GM12878 (cell line): ENCODE results near the gene ERAS. TPM values are rescaled to one million over a fixed set of nuclear protein-coding genes. Genes with fewer than 3 reads are reported as not detected.

ENCODE experiments used
- ATAC-seq: fragments of 200-7000 bp; cut with Tn5 transposase; 3 replicates; pipeline ENCODE4 v1.9.1; 2020; ENCODE audit warnings: mild to moderate bottlenecking, moderate library complexity
- BruUV-seq: library from RNA; stranded (reverse); fragments of 400-500 nt; replicated peaks from 2 replicates; lab custom pipeline; 2021; lab: Mats Ljungman, UMichigan
- CTCF ChIA-PET: fragments of 300-600 bp; sonication (Branson Sonifier 250); formaldehyde crosslinking; extraction: SDS; loops from one replicate; lab custom pipeline; 2021; ENCODE audit warnings: inconsistent platforms; lab: Yijun Ruan, JAX
- POLR2A ChIA-PET: fragments of 350-600 bp; formaldehyde crosslinking; extraction: SDS; loops from one replicate; lab custom pipeline; 2021; ENCODE audit warnings: inconsistent platforms; lab: Charles Lee
- RAD21 ChIA-PET: fragments of 300-600 bp; sonication (Branson Sonifier 250); formaldehyde crosslinking; loops from one replicate; lab custom pipeline; 2023; ENCODE audit warnings: antibody characterized with exemption; ENCODE audit not compliant: unreplicated experiment; lab: Charles Lee
- SMC1A ChIA-PET: fragments of 300-600 bp; sonication (Branson Sonifier 250); formaldehyde crosslinking; loops from one replicate; lab custom pipeline; 2023; ENCODE audit not compliant: unreplicated experiment, uncharacterized antibody; lab: Charles Lee
- DNase-seq: peaks from one replicate; pipeline ENCODE4 v3.0.0-alpha.2; 2011; ENCODE audit warnings: low read depth, low spot score
- FAIRE-seq: peaks from 3 replicates; lab custom pipeline; 2011; peaks lifted over from hg19 to GRCh38; lab: Jason Lieb, UNC
- H2AFZ ChIP-seq: 2 replicates; pipeline ENCODE4 v1.6.0; 2011; ENCODE audit warnings: low read depth, low read length, control low read depth; ENCODE audit not compliant: control insufficient read depth
- H3K27ac ChIP-seq: 2 replicates; pipeline ENCODE4 v1.5.1; 2011; ENCODE audit warnings: control low read depth; ENCODE audit not compliant: control insufficient read depth, insufficient read depth
- H3K27me3 ChIP-seq, 2 experiments: replicated peaks in 1 of 2; 2 replicates each; pipeline versions ENCODE4 v1.6.0 to v1.6.1; 2011; ENCODE audit warnings: low read length in 1 of 2; ENCODE audit not compliant: control insufficient read depth in 2 of 2, insufficient read depth in 2 of 2
- H3K36me3 ChIP-seq, 2 experiments: 2 replicates each; pipeline ENCODE4 v1.5.1; 2011; ENCODE audit warnings: low read length in 1 of 2; ENCODE audit not compliant: control insufficient read depth in 2 of 2, insufficient read depth in 2 of 2
- H3K4me1 ChIP-seq: 2 replicates; pipeline ENCODE4 v1.6.1; 2011; ENCODE audit warnings: mild to moderate bottlenecking, low read length, moderate library complexity, mixed read lengths; ENCODE audit not compliant: control insufficient read depth, insufficient read depth
- H3K4me2 ChIP-seq: 2 replicates; pipeline ENCODE4 v1.6.0; 2011; ENCODE audit warnings: control low read depth; ENCODE audit not compliant: control insufficient read depth, insufficient read depth
- H3K4me3 ChIP-seq: fragments of 200-600 bp; sonication (generic); 2 replicates; pipeline ENCODE4 v1.5.1; 2016
- H3K79me2 ChIP-seq: 2 replicates; pipeline ENCODE4 v1.6.0; 2011; ENCODE audit warnings: low read length; ENCODE audit not compliant: control insufficient read depth, insufficient read depth
- H3K9ac ChIP-seq: 2 replicates; pipeline ENCODE4 v1.8.0; 2011; ENCODE audit warnings: low read length, control low read depth, mixed read lengths; ENCODE audit not compliant: control insufficient read depth, insufficient read depth
- H3K9me3 ChIP-seq: replicated peaks from 3 replicates; pipeline ENCODE4 v1.5.1; 2011; ENCODE audit warnings: mild to moderate bottlenecking, low read length; ENCODE audit not compliant: control insufficient read depth, insufficient read depth
- H4K20me1 ChIP-seq: 2 replicates; pipeline ENCODE4 v1.6.0; 2011; ENCODE audit not compliant: control insufficient read depth, insufficient read depth
- CHD1 ChIP-seq: IDR thresholded peaks from 2 replicates; pipeline ENCODE4 v1.6.1; 2012; ENCODE audit warnings: low read depth, low read length, improper control_type of control experiment
- CHD4 ChIP-seq: fragments of 200-600 bp; sonication (generic); IDR thresholded peaks from 2 replicates; pipeline ENCODE4 v1.6.1; 2016; ENCODE audit warnings: mild to moderate bottlenecking
- ESRRA ChIP-seq: IDR thresholded peaks from 2 replicates; pipeline ENCODE4 v1.6.1; 2012; ENCODE audit warnings: mild to moderate bottlenecking, low read length, improper control_type of control experiment
- GABPA ChIP-seq: IDR thresholded peaks from 2 replicates; pipeline ENCODE4 v1.6.1; 2014; ENCODE audit warnings: antibody characterized with exemption, low read depth, mild to moderate bottlenecking, inconsistent platforms
- GATAD2B ChIP-seq: fragments of 450-650 bp; conservative IDR thresholded peaks from 2 replicates; pipeline ENCODE4 v1.6.1; 2017; ENCODE audit warnings: low read depth, mild to moderate bottlenecking, moderate library complexity
- JUNB ChIP-seq: IDR thresholded peaks from 2 replicates; pipeline ENCODE4 v1.6.1; 2016; ENCODE audit warnings: antibody characterized with exemption, mild to moderate bottlenecking
- KDM1A ChIP-seq: fragments of 200-600 bp; sonication (generic); IDR thresholded peaks from 2 replicates; pipeline ENCODE4 v1.6.1; 2016; ENCODE audit warnings: borderline replicate concordance
- MTA2 ChIP-seq: fragments of 450-650 bp; IDR thresholded peaks from 2 replicates; pipeline ENCODE4 v1.6.1; 2016; ENCODE audit warnings: low read depth, mild to moderate bottlenecking, moderate library complexity
- NFYB ChIP-seq: IDR thresholded peaks from 2 replicates; pipeline ENCODE4 v1.6.1; 2011; ENCODE audit warnings: low read depth, mild to moderate bottlenecking, low read length, improper control_type of control experiment, moderate library complexity; ENCODE audit not compliant: insufficient read depth
- PML ChIP-seq: IDR thresholded peaks from 2 replicates; pipeline ENCODE4 v1.6.1; 2012; ENCODE audit warnings: low read length, inconsistent platforms
- RB1 ChIP-seq: fragments of 450-650 bp; formaldehyde crosslinking; IDR thresholded peaks from 2 replicates; pipeline ENCODE4 v1.6.1; 2017; ENCODE audit warnings: mild to moderate bottlenecking, borderline replicate concordance
- SMAD5 ChIP-seq: IDR thresholded peaks from 2 replicates; pipeline ENCODE4 v1.6.1; 2016; ENCODE audit warnings: antibody characterized with exemption, low read depth
- SP1 ChIP-seq: IDR thresholded peaks from one replicate; pipeline ENCODE4 v1.6.1; 2011; ENCODE audit warnings: low read depth, low read length
- SREBF2 ChIP-seq: IDR thresholded peaks from 2 replicates; pipeline ENCODE4 v1.6.1; 2012; ENCODE audit warnings: mild to moderate bottlenecking, low read length
- ZBTB11 ChIP-seq: fragments of 450-650 bp; formaldehyde crosslinking; IDR thresholded peaks from 2 replicates; pipeline ENCODE4 v1.5.0; 2022; ENCODE audit warnings: mild to moderate bottlenecking, missing genetic modification characterization
- WGBS: methylation state at CpG from one replicate; pipeline ENCODE4 v1.1.6; 2016; ENCODE audit warnings: low lambda C conversion rate; ENCODE audit not compliant: insufficient replicate concordance, insufficient coverage; ENCODE audit errors: missing lambda C conversion rate; 5-methylcytosine and 5-hydroxymethylcytosine counted together
- in situ Hi-C: fragments of 300-500 bp; cut with MboI; formaldehyde crosslinking; loops from 9 replicates; pipeline ENCODE4 v1.14.3; 2018; ENCODE audit warnings: mixed read lengths
- intact Hi-C: fragments of 100-400 bp; cut with micrococcal nuclease; formaldehyde crosslinking; loops from one replicate; pipeline ENCODE4 v1.14.2; 2022; ENCODE audit not compliant: unreplicated experiment
- polyA plus RNA-seq, 11 experiments: library from polyadenylated mRNA; depleted of rRNA in 4 of 11; unstranded in 6 of 11; stranded (reverse) in 5 of 11; fragments of >200 nt; fragmentation: Nextera tagmentation in 4 of 11; fragmentation: Illumina TruSeq in 1 of 11; extraction: Ambion mirVana in 4 of 11; extraction: Trizol in 1 of 11; gene quantifications; 1 replicate in 1 of 11; 2 replicates in 10 of 11; pipeline versions ENCODE4 v1.2.1 to v1.2.3, GENCODE V29; 2011 to 2016; ENCODE audit warnings: inconsistent platforms in 2 of 11, missing spikeins in 2 of 11, low read depth in 1 of 11
- total RNA-seq, 4 experiments: library from RNA; depleted of rRNA in 3 of 4; stranded (reverse); fragments of >200 nt in 3 of 4; fragmentation: Illumina TruSeq in 1 of 4; extraction: Trizol in 1 of 4; gene quantifications; 2 replicates each; pipeline versions ENCODE4 v1.2.1 to v1.2.3, GENCODE V29; 2013 to 2021
- TF ChIP-seq, protein P1 (sequence below): IDR thresholded peaks from 2 replicates; pipeline ENCODE4 v1.6.1; 2011; ENCODE audit warnings: borderline replicate concordance, low read depth, mild to moderate bottlenecking, moderate library complexity, mixed read lengths, low read length; ENCODE audit not compliant: insufficient read depth; ENCODE audit errors: extremely low read length

The ERAS gene
- total and polyA plus RNA-seq, 10 of the 15 experiments (the other 5 are each of a cell fraction or from before 2014, with no cell fraction given): not detected

DNA sequence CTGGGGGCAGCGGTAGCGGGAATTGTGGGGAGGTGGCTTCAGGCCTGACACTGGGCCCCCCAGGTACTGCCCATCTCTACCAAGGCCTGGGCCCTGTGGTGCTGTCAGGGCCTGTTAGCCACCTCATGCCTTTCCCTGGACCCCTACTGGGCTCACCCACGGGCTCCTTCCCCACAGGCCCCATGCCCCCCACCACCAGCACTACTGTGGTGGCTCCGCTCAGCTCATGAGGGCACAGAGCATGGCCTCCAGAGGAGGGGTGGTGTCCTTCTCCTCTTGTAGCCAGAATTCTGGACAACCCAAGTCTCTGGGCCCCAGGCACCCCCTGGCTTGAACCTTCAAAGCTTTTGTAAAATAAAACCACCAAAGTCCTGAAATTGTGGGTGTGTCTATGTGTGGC, 32.4 kb upstream of the ERAS start:
- 43% methylated on average over 3 of the region's 4 CpGs for WGBS
- in situ Hi-C loops: loop anchor here (5.0 kb wide), 1 partner anchor 33 kb away; the partner anchor contains the start of gene ERAS
- Histone ChIP-seq H3K27ac (no peak overlapping the region), H3K9me3 (no peaks in the 10 kb centered on the region), H3K36me3 (no peaks in the 10 kb centered on the region), H3K4me2 (no peak overlapping the region), H4K20me1 (no peaks in the 10 kb centered on the region), H3K27me3 (no peaks in the 10 kb centered on the region), H3K9ac (no peak overlapping the region), H3K4me3 (no peak overlapping the region), H2AFZ (no peak overlapping the region), H3K4me1 (no peaks in the 10 kb centered on the region), H3K79me2 (no peaks in the 10 kb centered on the region)
- no peak for TF ChIP-seq ZBTB11 (CRISPR knock-in tag)
- TF ChIP-seq KDM1A: no peak
- DNase-seq (no peak), FAIRE-seq (no peak), ATAC-seq (no peak)
- ChIA-PET CTCF (no interaction called here), SMC1A (no interaction called here), RAD21 (no interaction called here), POLR2A (no interaction called here)
- intact Hi-C loops: no loop called here
- BruUV-seq: no TSS peak

GRCh38 chrX:48794340-48794910, 31.9 kb upstream of the ERAS start:
- no peak overlapping the region for H3K27ac ChIP-seq
- DNase-seq: no peak
- H3K4me3 ChIP-seq: no peak overlapping the region
- no peak overlapping the region for H2AFZ ChIP-seq
- H3K9me3 ChIP-seq: no peaks in the 10 kb centered on the region
- H3K27me3 ChIP-seq: no peaks in the 10 kb centered on the region
- ChIA-PET SMC1A (no interaction called here), RAD21 (no interaction called here), POLR2A (no interaction called here), CTCF (no interaction called here)
- in situ Hi-C loops: loop anchor here (5.0 kb wide), 1 partner anchor 33 kb away; the partner anchor contains the start of gene ERAS
- no peak overlapping the region for H3K4me2 ChIP-seq
- H3K4me1 ChIP-seq: no peaks in the 10 kb centered on the region
- no peaks in the 10 kb centered on the region for H4K20me1 ChIP-seq
- 24% methylated on average over 12 of the region's 12 CpGs for WGBS
- FAIRE-seq: no peak
- BruUV-seq: no TSS peak
- intact Hi-C loops: no loop called here
- H3K79me2 ChIP-seq: no peaks in the 10 kb centered on the region
- H3K9ac ChIP-seq: no peak overlapping the region
- H3K36me3 ChIP-seq: no peaks in the 10 kb centered on the region
- ATAC-seq: no peak
- TF ChIP-seq, protein P1, sequence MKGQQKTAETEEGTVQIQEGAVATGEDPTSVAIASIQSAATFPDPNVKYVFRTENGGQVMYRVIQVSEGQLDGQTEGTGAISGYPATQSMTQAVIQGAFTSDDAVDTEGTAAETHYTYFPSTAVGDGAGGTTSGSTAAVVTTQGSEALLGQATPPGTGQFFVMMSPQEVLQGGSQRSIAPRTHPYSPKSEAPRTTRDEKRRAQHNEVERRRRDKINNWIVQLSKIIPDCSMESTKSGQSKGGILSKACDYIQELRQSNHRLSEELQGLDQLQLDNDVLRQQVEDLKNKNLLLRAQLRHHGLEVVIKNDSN: no peak
- TF ChIP-seq RB1 (no peak), NFYB (no peak), GABPA (no peak), SMAD5 (no peak), CHD4 (no peak), SREBF2 (no peak), SP1 (no peak), GATAD2B (no peak), JUNB (no peak), CHD1 (no peak), ESRRA (no peak), MTA2 (no peak), PML (no peak)
